K562 (cell line): Measurements from ENCODE around the gene NQO2. TPM values are rescaled to one million over a fixed set of nuclear protein-coding genes. Genes with fewer than 3 reads are reported as not detected.
A peak's percentile ranks its signal among the peaks of the same experiment; 100 is the strongest.

ENCODE experiments used
- CBX1 ChIP-seq: sonication (generic); IDR thresholded peaks from 2 replicates; pipeline ENCODE4 v1.6.1; 2016; ENCODE audit warnings: antibody characterized with exemption, low read depth, mild to moderate bottlenecking
- CBX5 ChIP-seq: IDR thresholded peaks from 2 replicates; pipeline ENCODE4 v1.6.1; 2014; ENCODE audit warnings: low read depth, borderline replicate concordance
- EP400 ChIP-seq: fragments of 450-650 bp; IDR thresholded peaks from 2 replicates; pipeline ENCODE4 v1.6.1; 2017; ENCODE audit warnings: antibody characterized with exemption, mild to moderate bottlenecking, moderate library complexity
- HDGF ChIP-seq: fragments of 450-650 bp; IDR thresholded peaks from 2 replicates; pipeline ENCODE4 v1.6.1; 2016
- POLR2G ChIP-seq: fragments of 200-400 bp; formaldehyde crosslinking; IDR thresholded peaks from 2 replicates; pipeline ENCODE4 v1.6.1; 2017; ENCODE audit warnings: low read depth, mild to moderate bottlenecking, antibody characterized with exemption, low read length, moderate library complexity
- SAFB ChIP-seq: fragments of 200-400 bp; formaldehyde crosslinking; IDR thresholded peaks from 2 replicates; pipeline ENCODE4 v1.6.1; 2017; ENCODE audit warnings: low read depth, low read length, borderline replicate concordance
- TARDBP ChIP-seq: fragments of 450-650 bp; IDR thresholded peaks from 2 replicates; pipeline ENCODE4 v1.6.1; 2016
- XRCC5 ChIP-seq: fragments of 200-400 bp; formaldehyde crosslinking; IDR thresholded peaks from 2 replicates; pipeline ENCODE4 v1.6.1; 2017; ENCODE audit warnings: low read depth, mild to moderate bottlenecking, low read length
- ZFPM2 ChIP-seq: fragments of 250-450 bp; sonication (Bioruptor Pico); IDR thresholded peaks from 2 replicates; pipeline ENCODE4 v1.5.1; 2022; ENCODE audit warnings: mild to moderate bottlenecking
- ZNF217 ChIP-seq: sonication (generic); formaldehyde crosslinking; IDR thresholded peaks from 2 replicates; pipeline ENCODE4 v1.8.0; 2022; ENCODE audit warnings: mild to moderate bottlenecking, missing genetic modification reagents
- ZNF436 ChIP-seq: fragments of 250-450, 450-650 bp; sonication (Bioruptor Pico); formaldehyde crosslinking; IDR thresholded peaks from 2 replicates; pipeline ENCODE4 v1.7.0; 2020; ENCODE audit warnings: mild to moderate bottlenecking
- ZNF583 ChIP-seq: fragments of 250-450 bp; sonication (Bioruptor Pico); IDR thresholded peaks from 2 replicates; pipeline ENCODE4 v1.4.0; 2020
- ZNF764 ChIP-seq: fragments of 250-450 bp; sonication (Bioruptor Pico); IDR thresholded peaks from 2 replicates; pipeline ENCODE4 v1.4.0; 2020; ENCODE audit warnings: low read depth, mild to moderate bottlenecking, moderate library complexity
- polyA plus RNA-seq, 8 experiments: library from polyadenylated mRNA; depleted of rRNA in 4 of 8; stranded (reverse) in 5 of 8; unstranded in 3 of 8; fragments of >200 nt; fragmentation: Nextera tagmentation in 2 of 8; fragmentation: Illumina TruSeq in 1 of 8; extraction: Ambion mirVana in 2 of 8; extraction: Trizol in 1 of 8; gene quantifications; 2 replicates each; pipeline versions ENCODE4 v1.2.1 to v1.2.3, GENCODE V29; 2011 to 2014; ENCODE audit warnings: inconsistent platforms in 1 of 8, missing spikeins in 1 of 8
- total RNA-seq, 7 experiments: library from RNA; depleted of rRNA in 6 of 7; stranded (reverse); fragments of >200 nt in 6 of 7; fragmentation: Illumina TruSeq in 2 of 7; extraction: Trizol in 2 of 7; gene quantifications; 2 replicates each; pipeline versions ENCODE4 v1.2.1 to v1.2.3, GENCODE V29; 2011 to 2021; ENCODE audit warnings: low replicate concordance in 1 of 7
- TF ChIP-seq, protein P1 (sequence below): fragments of 450-650 bp; IDR thresholded peaks from 2 replicates; pipeline ENCODE4 v1.6.1; 2014; ENCODE audit warnings: low read depth, mild to moderate bottlenecking, moderate library complexity, borderline replicate concordance
- TF ChIP-seq, protein P2 (sequence below), 2 experiments: IDR thresholded peaks; 2 replicates each; pipeline ENCODE4 v1.6.1; 2012; ENCODE audit warnings: improper control_type of control experiment in 2 of 2, low read depth in 2 of 2, low read length in 2 of 2, borderline replicate concordance in 1 of 2
- TF ChIP-seq, protein P3 (sequence below): fragments of 450-650 bp; formaldehyde crosslinking; conservative IDR thresholded peaks from 2 replicates; pipeline ENCODE4 v1.4.0; 2022; ENCODE audit warnings: mild to moderate bottlenecking, missing genetic modification characterization
- TF ChIP-seq, protein P4 (sequence below): fragments of 450-650 bp; formaldehyde crosslinking; IDR thresholded peaks from 2 replicates; pipeline ENCODE4 v1.4.0; 2020; ENCODE audit warnings: mild to moderate bottlenecking, moderate library complexity
- TF ChIP-seq, protein P5 (sequence below): fragments of 250-450 bp; sonication (Bioruptor Pico); IDR thresholded peaks from 2 replicates; pipeline ENCODE4 v1.6.1; 2021; ENCODE audit warnings: mild to moderate bottlenecking
- TF ChIP-seq, protein P6 (sequence below), 2 experiments: fragments of 250-450 bp in 1 of 2; fragments of 450-650 bp in 1 of 2; sonication (Bioruptor Pico) in 1 of 2; IDR thresholded peaks; 2 replicates each; pipeline versions ENCODE4 v1.6.1 to v1.8.0; 2016 to 2021; ENCODE audit warnings: mild to moderate bottlenecking in 2 of 2, moderate library complexity in 2 of 2, missing compliant biosample characterization in 1 of 2, missing genetic modification characterization in 1 of 2

The NQO2 gene
- total and polyA plus RNA-seq, 9 of the 15 experiments (the other 6 are each of a cell fraction or from before 2014, with no cell fraction given): 54.6 to 214 (median 116) TPM

DNA sequence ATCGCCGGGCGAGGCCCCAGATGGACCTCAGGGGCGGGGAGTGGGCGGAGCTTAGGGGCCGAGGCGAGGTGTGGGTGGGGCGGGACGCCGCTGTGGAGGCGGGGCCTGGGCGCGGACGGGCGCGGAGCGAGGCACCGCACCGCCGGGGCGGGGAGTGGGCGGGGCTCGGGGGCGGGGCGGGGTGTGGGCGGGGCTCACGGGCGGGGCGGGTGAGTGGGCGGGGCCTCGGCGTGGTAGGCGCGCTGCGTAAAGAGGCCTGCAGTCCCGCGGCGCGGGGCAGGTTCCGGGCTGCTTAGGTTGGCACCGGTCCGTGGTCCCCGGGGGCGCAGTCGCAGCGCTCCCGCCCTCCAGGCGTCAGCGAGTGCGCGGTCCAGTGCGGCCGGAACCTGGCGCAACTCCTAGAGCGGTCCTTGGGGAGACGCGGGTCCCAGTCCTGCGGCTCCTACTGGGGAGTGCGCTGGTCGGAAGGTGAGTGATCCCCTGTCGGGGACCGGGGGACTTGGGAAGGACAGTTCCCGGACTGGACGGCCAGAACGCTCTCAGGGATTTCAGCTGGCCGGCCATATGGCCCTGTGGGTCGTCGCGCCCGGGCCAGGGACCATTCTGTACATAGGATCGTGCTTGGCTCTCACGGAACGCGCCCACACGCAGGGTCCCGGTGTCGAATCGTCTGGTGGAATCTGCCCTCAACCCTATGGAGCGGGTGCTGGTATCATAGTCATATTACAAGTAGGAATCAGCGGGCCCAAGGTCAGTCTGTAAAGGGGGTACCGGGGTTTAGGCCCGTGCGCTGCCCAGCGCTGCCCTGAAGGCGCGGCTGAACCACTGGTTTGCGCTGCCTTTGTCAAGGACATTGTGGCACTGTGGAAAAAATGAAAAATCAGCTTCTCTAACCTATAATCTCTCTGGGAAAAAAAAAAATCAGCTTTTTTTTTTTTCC is at the start of gene NQO2 (continued):
- TF ChIP-seq ZFPM2: no peak
- TF ChIP-seq HDGF: no peak
- no peak for TF ChIP-seq ZNF217
- TF ChIP-seq, protein P1, sequence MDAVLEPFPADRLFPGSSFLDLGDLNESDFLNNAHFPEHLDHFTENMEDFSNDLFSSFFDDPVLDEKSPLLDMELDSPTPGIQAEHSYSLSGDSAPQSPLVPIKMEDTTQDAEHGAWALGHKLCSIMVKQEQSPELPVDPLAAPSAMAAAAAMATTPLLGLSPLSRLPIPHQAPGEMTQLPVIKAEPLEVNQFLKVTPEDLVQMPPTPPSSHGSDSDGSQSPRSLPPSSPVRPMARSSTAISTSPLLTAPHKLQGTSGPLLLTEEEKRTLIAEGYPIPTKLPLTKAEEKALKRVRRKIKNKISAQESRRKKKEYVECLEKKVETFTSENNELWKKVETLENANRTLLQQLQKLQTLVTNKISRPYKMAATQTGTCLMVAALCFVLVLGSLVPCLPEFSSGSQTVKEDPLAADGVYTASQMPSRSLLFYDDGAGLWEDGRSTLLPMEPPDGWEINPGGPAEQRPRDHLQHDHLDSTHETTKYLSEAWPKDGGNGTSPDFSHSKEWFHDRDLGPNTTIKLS: peak; percentile 39; the same call in 1 of the 2 replicates
- TF ChIP-seq ZNF764 (CRISPR knock-in tag): no peak
- TF ChIP-seq EP400: peak; percentile 53; the same call in 1 of the 2 replicates
- TF ChIP-seq, protein P2, sequence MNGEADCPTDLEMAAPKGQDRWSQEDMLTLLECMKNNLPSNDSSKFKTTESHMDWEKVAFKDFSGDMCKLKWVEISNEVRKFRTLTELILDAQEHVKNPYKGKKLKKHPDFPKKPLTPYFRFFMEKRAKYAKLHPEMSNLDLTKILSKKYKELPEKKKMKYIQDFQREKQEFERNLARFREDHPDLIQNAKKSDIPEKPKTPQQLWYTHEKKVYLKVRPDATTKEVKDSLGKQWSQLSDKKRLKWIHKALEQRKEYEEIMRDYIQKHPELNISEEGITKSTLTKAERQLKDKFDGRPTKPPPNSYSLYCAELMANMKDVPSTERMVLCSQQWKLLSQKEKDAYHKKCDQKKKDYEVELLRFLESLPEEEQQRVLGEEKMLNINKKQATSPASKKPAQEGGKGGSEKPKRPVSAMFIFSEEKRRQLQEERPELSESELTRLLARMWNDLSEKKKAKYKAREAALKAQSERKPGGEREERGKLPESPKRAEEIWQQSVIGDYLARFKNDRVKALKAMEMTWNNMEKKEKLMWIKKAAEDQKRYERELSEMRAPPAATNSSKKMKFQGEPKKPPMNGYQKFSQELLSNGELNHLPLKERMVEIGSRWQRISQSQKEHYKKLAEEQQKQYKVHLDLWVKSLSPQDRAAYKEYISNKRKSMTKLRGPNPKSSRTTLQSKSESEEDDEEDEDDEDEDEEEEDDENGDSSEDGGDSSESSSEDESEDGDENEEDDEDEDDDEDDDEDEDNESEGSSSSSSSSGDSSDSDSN (IDR thresholded peaks at IDR 0.05; ENCODE audit: borderline replicate concordance in 1 of 2, low read depth in 2 of 2, low read length in 2 of 2): peak; percentile 79 to 82; a peak in 1 of 4 replicates
- no peak for TF ChIP-seq TARDBP
- no peak for TF ChIP-seq XRCC5
- no peak for TF ChIP-seq CBX5
- TF ChIP-seq, protein P3, sequence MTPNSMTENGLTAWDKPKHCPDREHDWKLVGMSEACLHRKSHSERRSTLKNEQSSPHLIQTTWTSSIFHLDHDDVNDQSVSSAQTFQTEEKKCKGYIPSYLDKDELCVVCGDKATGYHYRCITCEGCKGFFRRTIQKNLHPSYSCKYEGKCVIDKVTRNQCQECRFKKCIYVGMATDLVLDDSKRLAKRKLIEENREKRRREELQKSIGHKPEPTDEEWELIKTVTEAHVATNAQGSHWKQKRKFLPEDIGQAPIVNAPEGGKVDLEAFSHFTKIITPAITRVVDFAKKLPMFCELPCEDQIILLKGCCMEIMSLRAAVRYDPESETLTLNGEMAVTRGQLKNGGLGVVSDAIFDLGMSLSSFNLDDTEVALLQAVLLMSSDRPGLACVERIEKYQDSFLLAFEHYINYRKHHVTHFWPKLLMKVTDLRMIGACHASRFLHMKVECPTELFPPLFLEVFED (CRISPR knock-in tag): no peak
- no peak for TF ChIP-seq ZNF436 (CRISPR knock-in tag)
- TF ChIP-seq POLR2G: peak; percentile 96
- TF ChIP-seq, protein P4, sequence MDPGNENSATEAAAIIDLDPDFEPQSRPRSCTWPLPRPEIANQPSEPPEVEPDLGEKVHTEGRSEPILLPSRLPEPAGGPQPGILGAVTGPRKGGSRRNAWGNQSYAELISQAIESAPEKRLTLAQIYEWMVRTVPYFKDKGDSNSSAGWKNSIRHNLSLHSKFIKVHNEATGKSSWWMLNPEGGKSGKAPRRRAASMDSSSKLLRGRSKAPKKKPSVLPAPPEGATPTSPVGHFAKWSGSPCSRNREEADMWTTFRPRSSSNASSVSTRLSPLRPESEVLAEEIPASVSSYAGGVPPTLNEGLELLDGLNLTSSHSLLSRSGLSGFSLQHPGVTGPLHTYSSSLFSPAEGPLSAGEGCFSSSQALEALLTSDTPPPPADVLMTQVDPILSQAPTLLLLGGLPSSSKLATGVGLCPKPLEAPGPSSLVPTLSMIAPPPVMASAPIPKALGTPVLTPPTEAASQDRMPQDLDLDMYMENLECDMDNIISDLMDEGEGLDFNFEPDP (CRISPR knock-in tag): 0 out of 2 replicates have a peak, but pooled peaks have one; percentile 17
- TF ChIP-seq, protein P5, sequence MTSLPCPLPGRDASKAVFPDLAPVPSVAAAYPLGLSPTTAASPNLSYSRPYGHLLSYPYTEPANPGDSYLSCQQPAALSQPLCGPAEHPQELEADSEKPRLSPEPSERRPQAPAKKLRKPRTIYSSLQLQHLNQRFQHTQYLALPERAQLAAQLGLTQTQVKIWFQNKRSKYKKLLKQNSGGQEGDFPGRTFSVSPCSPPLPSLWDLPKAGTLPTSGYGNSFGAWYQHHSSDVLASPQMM (CRISPR knock-in tag): no peak
- TF ChIP-seq ZNF583 (CRISPR knock-in tag): peak; percentile 19; the same call in 1 of the 2 replicates
- no peak; the same call in 1 of the 2 replicates for TF ChIP-seq SAFB
- no peak; the same call in 1 of the 2 replicates for TF ChIP-seq CBX1
- TF ChIP-seq, protein P6, sequence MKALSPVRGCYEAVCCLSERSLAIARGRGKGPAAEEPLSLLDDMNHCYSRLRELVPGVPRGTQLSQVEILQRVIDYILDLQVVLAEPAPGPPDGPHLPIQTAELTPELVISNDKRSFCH (CRISPR knock-in tag; IDR thresholded peaks at IDR 0.05): no peak
- TF ChIP-seq, protein P6 (tag; IDR thresholded peaks at IDR 0.05): peak; percentile 69; the same call in 1 of the 2 replicates
